ENCODE results near the gene CREB5. TPM values are rescaled to one million over a fixed set of nuclear protein-coding genes. Genes with fewer than 3 reads are reported as not detected.

CREB5 gene
- total RNA-seq, 1 experiment from 2014 or later: 2.1 TPM

DNA sequence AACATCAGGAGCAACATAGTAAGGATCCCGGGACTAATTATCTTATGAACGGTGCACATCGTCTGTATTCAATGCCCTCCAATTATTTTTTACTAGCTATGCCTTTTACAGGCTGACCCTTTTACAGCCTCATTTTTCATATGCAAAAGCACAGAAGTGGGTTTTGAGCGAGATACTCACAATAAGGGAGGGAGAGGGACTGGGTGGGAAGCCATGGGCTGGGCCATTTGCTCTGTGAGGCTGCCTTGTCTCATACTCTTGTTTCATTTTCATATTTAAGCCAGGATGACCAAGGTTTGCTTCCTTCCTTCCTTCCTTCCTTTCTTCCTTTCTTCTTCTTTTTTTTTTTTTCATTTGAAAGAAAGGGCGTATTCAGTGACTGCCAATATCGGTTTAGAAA is 286.5 kb downstream of the CREB5 start:
- Histone ChIP-seq H2AFZ (no peak overlapping the region), H3K4me2 (no peak overlapping the region), H3K4me1 (replicated peaks; ENCODE audit: insufficient read depth) (no peaks in the 10 kb centered on the region), H3K9me2 (ENCODE audit: insufficient read depth) (no peaks in the 10 kb centered on the region), H4K20me1 (ENCODE audit: insufficient read depth) (no peaks in the 10 kb centered on the region), H3K9me3 (ENCODE audit: insufficient read depth, low read depth) (no peaks in the 10 kb centered on the region), H3K79me2 (ENCODE audit: low read depth) (no peaks in the 10 kb centered on the region), H3K27me3 (ENCODE audit: insufficient read depth, low read depth) (no peaks in the 10 kb centered on the region), H3F3A (ENCODE audit: insufficient read depth, low read depth) (no peaks in the 10 kb centered on the region), H3K27ac (no peak overlapping the region), H3K36me3 (ENCODE audit: low read depth) (no peaks in the 10 kb centered on the region), H3K4me3 (no peak overlapping the region)
- no peak for DNase-seq
- ChIA-PET CTCF (no interaction called here), POLR2A (ENCODE audit: unreplicated experiment) (no interaction called here)
- no TSS peak for BruUV-seq (replicated peaks)
- TF ChIP-seq, protein P1, sequence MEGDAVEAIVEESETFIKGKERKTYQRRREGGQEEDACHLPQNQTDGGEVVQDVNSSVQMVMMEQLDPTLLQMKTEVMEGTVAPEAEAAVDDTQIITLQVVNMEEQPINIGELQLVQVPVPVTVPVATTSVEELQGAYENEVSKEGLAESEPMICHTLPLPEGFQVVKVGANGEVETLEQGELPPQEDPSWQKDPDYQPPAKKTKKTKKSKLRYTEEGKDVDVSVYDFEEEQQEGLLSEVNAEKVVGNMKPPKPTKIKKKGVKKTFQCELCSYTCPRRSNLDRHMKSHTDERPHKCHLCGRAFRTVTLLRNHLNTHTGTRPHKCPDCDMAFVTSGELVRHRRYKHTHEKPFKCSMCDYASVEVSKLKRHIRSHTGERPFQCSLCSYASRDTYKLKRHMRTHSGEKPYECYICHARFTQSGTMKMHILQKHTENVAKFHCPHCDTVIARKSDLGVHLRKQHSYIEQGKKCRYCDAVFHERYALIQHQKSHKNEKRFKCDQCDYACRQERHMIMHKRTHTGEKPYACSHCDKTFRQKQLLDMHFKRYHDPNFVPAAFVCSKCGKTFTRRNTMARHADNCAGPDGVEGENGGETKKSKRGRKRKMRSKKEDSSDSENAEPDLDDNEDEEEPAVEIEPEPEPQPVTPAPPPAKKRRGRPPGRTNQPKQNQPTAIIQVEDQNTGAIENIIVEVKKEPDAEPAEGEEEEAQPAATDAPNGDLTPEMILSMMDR (conservative IDR thresholded peaks at IDR 0.05): no peak
- TF ChIP-seq EZH2 (IDR thresholded peaks at IDR 0.05; ENCODE audit: low read depth): no peak
- intact Hi-C loops (cut with micrococcal nuclease; ENCODE audit: unreplicated experiment): no loop called here

DNA sequence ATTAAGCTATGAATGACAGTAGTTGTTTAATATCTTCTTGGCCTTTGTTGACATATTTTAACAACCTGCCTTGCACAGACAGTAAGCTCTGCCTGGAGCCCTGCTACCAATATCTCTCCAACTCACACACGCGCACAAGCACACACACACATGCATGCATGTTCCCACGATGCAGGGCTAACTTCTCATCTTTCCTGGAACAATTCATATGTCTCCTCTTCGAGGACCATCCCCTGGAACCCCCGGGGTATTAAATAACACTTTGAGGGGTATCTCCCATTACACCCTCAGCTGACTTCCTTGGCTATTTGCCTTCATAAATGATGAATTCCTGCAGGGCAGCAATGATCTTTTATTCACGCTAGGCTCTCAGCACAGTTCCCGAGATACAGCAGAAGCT is 287.8 kb downstream of the CREB5 start:
- H3K4me3 ChIP-seq: no peak overlapping the region
- DNase-seq: no peak
- no peaks in the 10 kb centered on the region for H3K27me3 ChIP-seq (ENCODE audit: insufficient read depth, low read depth)
- H2AFZ ChIP-seq: no peak overlapping the region
- H3K4me1 ChIP-seq (replicated peaks; ENCODE audit: insufficient read depth): no peaks in the 10 kb centered on the region
- intact Hi-C loops (cut with micrococcal nuclease; ENCODE audit: unreplicated experiment): no loop called here
- CTCF ChIA-PET: no interaction called here
- no peak overlapping the region for H3K4me2 ChIP-seq
- no peaks in the 10 kb centered on the region for H3K36me3 ChIP-seq (ENCODE audit: low read depth)
- H4K20me1 ChIP-seq (ENCODE audit: insufficient read depth): no peaks in the 10 kb centered on the region
- no TSS peak for BruUV-seq (replicated peaks)
- no peaks in the 10 kb centered on the region for H3K9me2 ChIP-seq (ENCODE audit: insufficient read depth)
- H3K79me2 ChIP-seq (ENCODE audit: low read depth): no peaks in the 10 kb centered on the region
- POLR2A ChIA-PET (ENCODE audit: unreplicated experiment): no interaction called here
- TF ChIP-seq, protein P1 (conservative IDR thresholded peaks at IDR 0.05): no peak
- no peak for TF ChIP-seq EZH2 (IDR thresholded peaks at IDR 0.05; ENCODE audit: low read depth)
- no peaks in the 10 kb centered on the region for H3K9me3 ChIP-seq (ENCODE audit: insufficient read depth, low read depth)
- no peak overlapping the region for H3K27ac ChIP-seq
- no peaks in the 10 kb centered on the region for H3F3A ChIP-seq (ENCODE audit: insufficient read depth, low read depth)

DNA sequence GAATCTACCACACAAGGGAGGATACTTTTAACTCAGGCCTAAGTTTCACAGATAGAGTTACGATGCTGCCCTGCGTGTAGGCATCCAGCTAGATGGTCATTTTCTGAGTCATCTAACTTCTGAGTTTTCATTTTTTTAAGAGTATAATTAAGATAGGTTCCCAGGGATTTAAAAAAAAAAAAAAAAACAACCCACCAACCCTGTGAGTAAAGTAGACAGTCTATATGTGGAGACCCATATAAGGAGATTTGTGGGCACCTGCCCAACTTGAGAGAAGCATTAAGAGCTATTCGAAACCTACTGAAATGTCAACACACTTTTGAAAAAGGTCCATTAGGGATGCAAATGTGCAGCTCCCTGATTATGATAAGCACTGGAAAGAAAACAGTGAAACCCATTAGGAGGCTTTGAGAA is 288.5 kb downstream of the CREB5 start:
- H3K27ac ChIP-seq: no peak overlapping the region
- H3K79me2 ChIP-seq (ENCODE audit: low read depth): no peaks in the 10 kb centered on the region
- no peak for DNase-seq
- ChIA-PET POLR2A (ENCODE audit: unreplicated experiment) (no interaction called here), CTCF (no interaction called here)
- no peaks in the 10 kb centered on the region for H3K27me3 ChIP-seq (ENCODE audit: insufficient read depth, low read depth)
- H3K4me2 ChIP-seq: no peak overlapping the region
- H3K9me3 ChIP-seq (ENCODE audit: insufficient read depth, low read depth): no peaks in the 10 kb centered on the region
- H3K4me1 ChIP-seq (replicated peaks; ENCODE audit: insufficient read depth): no peaks in the 10 kb centered on the region
- H3K36me3 ChIP-seq (ENCODE audit: low read depth): no peaks in the 10 kb centered on the region
- H2AFZ ChIP-seq: no peak overlapping the region
- no peaks in the 10 kb centered on the region for H4K20me1 ChIP-seq (ENCODE audit: insufficient read depth)
- no peaks in the 10 kb centered on the region for H3K9me2 ChIP-seq (ENCODE audit: insufficient read depth)
- no peak overlapping the region for H3K4me3 ChIP-seq
- TF ChIP-seq, protein P1 (conservative IDR thresholded peaks at IDR 0.05): no peak
- TF ChIP-seq EZH2 (IDR thresholded peaks at IDR 0.05; ENCODE audit: low read depth): no peak
- intact Hi-C loops (cut with micrococcal nuclease; ENCODE audit: unreplicated experiment): no loop called here
- H3F3A ChIP-seq (ENCODE audit: insufficient read depth, low read depth): no peaks in the 10 kb centered on the region
- BruUV-seq (replicated peaks): no TSS peak
